PC-9 (cell line): ENCODE results near the gene INTS11. TPM values are rescaled to one million over a fixed set of nuclear protein-coding genes. Genes with fewer than 3 reads are reported as not detected.
A peak's percentile ranks its signal among the peaks of the same experiment; 100 is the strongest.

Experiments
- BruUV-seq: library from RNA; stranded (reverse); fragments of 400-500 nt; replicated peaks from 2 replicates; lab custom pipeline; 2021; lab: Mats Ljungman, UMichigan
- CTCF ChIA-PET: fragments of 300-600 bp; sonication (Branson Sonifier 250); formaldehyde crosslinking; loops from one replicate; lab custom pipeline; 2022; ENCODE audit warnings: antibody characterized with exemption; lab: Charles Lee
- POLR2A ChIA-PET: fragments of 300-600 bp; sonication (Branson Sonifier 250); formaldehyde crosslinking; loops from one replicate; lab custom pipeline; 2022; ENCODE audit warnings: antibody characterized with exemption; ENCODE audit not compliant: unreplicated experiment; lab: Charles Lee
- DNase-seq, 2 experiments: peaks; one replicate each; pipeline versions ENCODE4 v3.0.0 to v3.0.0-alpha.2; 2015 to 2022; ENCODE audit warnings: mixed read lengths in 1 of 2
- H2AFZ ChIP-seq: fragments of 200-600 bp; sonication (generic); 2 replicates; pipeline ENCODE4 v1.8.1; 2017; ENCODE audit warnings: antibody characterized with exemption
- H3F3A ChIP-seq: fragments of 200-600 bp; sonication (generic); 2 replicates; pipeline ENCODE4 v1.8.1; 2017; ENCODE audit warnings: antibody characterized with exemption, mild to moderate bottlenecking, low read depth; ENCODE audit not compliant: insufficient read depth
- H3K27ac ChIP-seq: fragments of 200-600 bp; sonication (generic); 2 replicates; pipeline ENCODE4 v1.6.1; 2016; ENCODE audit warnings: mixed run types
- H3K27me3 ChIP-seq: fragments of 200-600 bp; sonication (generic); 2 replicates; pipeline ENCODE4 v1.6.1; 2016; ENCODE audit warnings: low read depth, mixed run types; ENCODE audit not compliant: insufficient read depth
- H3K36me3 ChIP-seq: fragments of 200-600 bp; sonication (generic); 2 replicates; pipeline ENCODE4 v1.6.1; 2016; ENCODE audit warnings: low read depth, mixed run types
- H3K4me1 ChIP-seq: fragments of 200-600 bp; sonication (generic); replicated peaks from 2 replicates; pipeline ENCODE4 v1.6.1; 2016; ENCODE audit warnings: mixed run types; ENCODE audit not compliant: insufficient read depth
- H3K4me2 ChIP-seq: fragments of 200-600 bp; sonication (generic); 2 replicates; pipeline ENCODE4 v1.6.1; 2017; ENCODE audit warnings: mixed run types
- H3K4me3 ChIP-seq: fragments of 200-600 bp; sonication (generic); 2 replicates; pipeline ENCODE4 v1.6.1; 2016; ENCODE audit warnings: mixed run types
- H3K79me2 ChIP-seq: fragments of 200-600 bp; sonication (generic); 2 replicates; pipeline ENCODE4 v1.6.1; 2017; ENCODE audit warnings: low read depth, mixed run types
- H3K9me2 ChIP-seq: fragments of 200-600 bp; sonication (generic); 2 replicates; pipeline ENCODE4 v1.8.1; 2017; ENCODE audit warnings: mild to moderate bottlenecking; ENCODE audit not compliant: insufficient read depth
- H3K9me3 ChIP-seq: fragments of 200-600 bp; sonication (generic); 2 replicates; pipeline ENCODE4 v1.8.1; 2016; ENCODE audit warnings: low read depth; ENCODE audit not compliant: insufficient read depth
- H4K20me1 ChIP-seq: fragments of 200-600 bp; sonication (generic); 2 replicates; pipeline ENCODE4 v1.8.1; 2017; ENCODE audit not compliant: insufficient read depth
- EZH2 ChIP-seq: fragments of 200-600 bp; sonication (generic); IDR thresholded peaks from 2 replicates; pipeline ENCODE4 v1.8.0; 2017; ENCODE audit warnings: antibody characterized with exemption, low read depth
- intact Hi-C: fragments of 100-400 bp; cut with micrococcal nuclease; formaldehyde crosslinking; loops from one replicate; pipeline ENCODE4 v1.10.0; 2022; ENCODE audit not compliant: unreplicated experiment
- total RNA-seq: library from RNA; stranded (reverse); gene quantifications from 2 replicates; pipeline ENCODE4 v1.2.3, GENCODE V29; 2021
- TF ChIP-seq, protein P1 (sequence below): fragments of 200-600 bp; sonication (generic); conservative IDR thresholded peaks from 2 replicates; pipeline ENCODE4 v1.6.1; 2017; ENCODE audit warnings: mixed run types, antibody characterized with exemption, mild to moderate bottlenecking, moderate library complexity

The INTS11 gene
- total RNA-seq, 1 experiment from 2014 or later: 130 TPM

DNA sequence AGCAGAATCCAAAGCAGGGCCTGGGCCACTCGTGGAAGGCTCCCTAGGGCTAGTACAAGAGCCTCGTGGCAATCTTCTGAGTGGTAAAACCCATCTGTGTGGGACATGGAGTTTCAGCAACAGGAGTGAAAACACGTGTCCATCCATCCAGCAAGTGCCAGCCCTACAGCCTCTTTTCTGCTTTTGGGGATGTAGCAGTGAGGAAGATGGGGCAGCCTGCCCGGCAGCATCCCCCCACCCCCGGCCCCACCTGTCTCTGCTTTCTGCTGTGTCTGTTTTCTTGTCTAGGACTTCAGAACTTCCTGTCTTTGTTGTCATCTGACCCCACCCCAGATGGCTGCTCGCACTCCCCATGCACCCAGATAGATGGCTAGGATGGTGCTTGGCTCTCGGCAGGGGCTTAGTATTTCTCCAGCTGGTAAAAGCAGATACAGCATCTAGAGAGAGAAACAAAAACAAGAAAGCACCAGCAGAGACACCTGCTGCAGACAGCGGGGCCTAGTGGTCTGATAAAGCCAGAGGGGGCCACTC is 1.7 kb upstream of the INTS11 start:
- H3K9me2 ChIP-seq: no peaks in the 10 kb centered on the region

DNA sequence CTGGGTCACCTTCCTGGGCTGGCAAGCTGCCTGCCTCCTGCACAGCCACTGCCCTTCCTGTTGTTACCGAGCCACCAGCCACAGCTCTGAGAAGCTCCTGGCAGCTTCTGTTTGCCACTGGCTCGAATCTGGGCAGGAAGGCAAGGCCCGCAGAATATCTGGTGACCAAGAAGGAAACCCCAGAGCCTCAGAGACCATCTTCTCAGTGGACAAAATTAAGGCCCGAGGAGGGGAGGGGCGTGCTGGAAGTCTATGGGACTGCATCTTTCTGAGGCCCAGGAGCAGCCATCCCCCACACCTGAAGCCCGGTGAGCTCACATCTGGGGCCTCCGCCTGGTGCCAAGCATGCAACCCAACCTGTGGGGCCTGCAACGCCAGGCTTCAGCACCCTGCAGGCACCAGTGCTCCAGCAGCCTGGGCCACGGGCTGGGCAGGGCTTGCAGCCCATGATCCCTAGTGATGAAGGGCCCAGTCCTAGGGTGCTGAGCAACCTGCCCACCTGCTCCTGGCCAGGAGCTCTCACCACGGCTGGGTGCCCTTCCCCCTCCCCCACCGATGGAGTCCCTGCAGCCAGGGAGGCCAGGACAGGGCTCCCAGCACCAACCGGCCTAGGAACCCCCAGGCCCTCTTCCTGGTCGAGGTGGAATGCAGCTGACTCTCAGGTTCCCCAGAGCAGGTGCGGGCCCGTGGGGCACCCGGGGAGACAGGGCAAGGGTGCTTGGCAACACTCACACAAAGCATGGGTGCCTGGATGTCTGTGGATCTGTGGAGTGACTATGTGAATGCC is 1.0 kb upstream of the INTS11 start:
- TF ChIP-seq, protein P1, sequence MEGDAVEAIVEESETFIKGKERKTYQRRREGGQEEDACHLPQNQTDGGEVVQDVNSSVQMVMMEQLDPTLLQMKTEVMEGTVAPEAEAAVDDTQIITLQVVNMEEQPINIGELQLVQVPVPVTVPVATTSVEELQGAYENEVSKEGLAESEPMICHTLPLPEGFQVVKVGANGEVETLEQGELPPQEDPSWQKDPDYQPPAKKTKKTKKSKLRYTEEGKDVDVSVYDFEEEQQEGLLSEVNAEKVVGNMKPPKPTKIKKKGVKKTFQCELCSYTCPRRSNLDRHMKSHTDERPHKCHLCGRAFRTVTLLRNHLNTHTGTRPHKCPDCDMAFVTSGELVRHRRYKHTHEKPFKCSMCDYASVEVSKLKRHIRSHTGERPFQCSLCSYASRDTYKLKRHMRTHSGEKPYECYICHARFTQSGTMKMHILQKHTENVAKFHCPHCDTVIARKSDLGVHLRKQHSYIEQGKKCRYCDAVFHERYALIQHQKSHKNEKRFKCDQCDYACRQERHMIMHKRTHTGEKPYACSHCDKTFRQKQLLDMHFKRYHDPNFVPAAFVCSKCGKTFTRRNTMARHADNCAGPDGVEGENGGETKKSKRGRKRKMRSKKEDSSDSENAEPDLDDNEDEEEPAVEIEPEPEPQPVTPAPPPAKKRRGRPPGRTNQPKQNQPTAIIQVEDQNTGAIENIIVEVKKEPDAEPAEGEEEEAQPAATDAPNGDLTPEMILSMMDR: no peak
- no peak for TF ChIP-seq EZH2
- Histone ChIP-seq H4K20me1 (peaks cover 28% of the 10 kb centered on the region), H3K27me3 (no peaks in the 10 kb centered on the region), H3K9me3 (no peaks in the 10 kb centered on the region), H3K4me2 (peak overlapping the region; percentile 96), H2AFZ (peak overlapping the region; percentile 80; the same call in 1 of the 2 replicates), H3K27ac (peak overlapping the region; percentile 73), H3F3A (peaks cover 36% of the 10 kb centered on the region; the same call in 1 of the 2 replicates), H3K4me3 (peak overlapping the region; percentile 87), H3K79me2 (peaks cover 60% of the 10 kb centered on the region), H3K4me1 (peaks cover 21% of the 10 kb centered on the region), H3K9me2 (no peaks in the 10 kb centered on the region), H3K36me3 (no peaks in the 10 kb centered on the region)
- POLR2A ChIA-PET: interaction anchor here (0.6 kb wide), 1 partner anchor 12 kb away, joined by 3 read pairs; no protein-coding TSS in a partner anchor
- intact Hi-C loops: no loop called here
- CTCF ChIA-PET: no interaction called here
- BruUV-seq: no TSS peak
- DNase-seq: peak; percentile 50 to 61

More for the DNA sequence above, 1.7 kb upstream of the INTS11 start:
- Histone ChIP-seq H3K27ac (no peak overlapping the region), H2AFZ (no peak overlapping the region), H3F3A (peaks cover 41% of the 10 kb centered on the region; the same call in 1 of the 2 replicates), H3K4me3 (peak overlapping the region; percentile 87), H3K9me3 (no peaks in the 10 kb centered on the region), H3K4me1 (peaks cover 27% of the 10 kb centered on the region), H3K79me2 (peaks cover 53% of the 10 kb centered on the region), H4K20me1 (peaks cover 22% of the 10 kb centered on the region), H3K36me3 (no peaks in the 10 kb centered on the region), H3K4me2 (peak overlapping the region; percentile 96), H3K27me3 (no peaks in the 10 kb centered on the region)
- TF ChIP-seq EZH2: no peak
- TF ChIP-seq, protein P1: no peak
- POLR2A ChIA-PET: no interaction called here
- no peak for DNase-seq
- CTCF ChIA-PET: no interaction called here
- BruUV-seq: no TSS peak
- intact Hi-C loops: no loop called here

DNA sequence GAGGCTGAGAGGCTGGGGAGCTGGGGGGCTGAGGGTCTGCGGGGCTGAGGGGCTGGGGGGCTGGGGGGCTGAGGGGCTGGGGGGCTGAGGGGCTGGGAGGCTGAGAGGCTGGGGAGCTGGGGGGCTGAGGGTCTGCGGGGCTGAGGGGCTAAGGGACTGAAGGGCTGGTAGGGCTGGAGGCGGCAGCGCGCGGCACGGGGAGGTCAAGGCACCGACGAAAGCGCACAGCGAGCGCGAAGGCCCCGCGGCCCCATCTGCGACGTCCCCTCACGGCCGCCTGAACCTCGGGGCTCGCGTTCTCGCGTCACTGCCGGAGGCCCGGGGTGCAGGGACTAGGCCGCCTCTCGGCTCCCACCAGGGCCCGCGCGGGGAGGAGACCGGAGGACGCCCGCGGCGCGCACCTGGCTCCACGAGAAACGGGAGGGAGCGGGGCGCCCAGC is 356 bp downstream of the INTS11 start:
- CTCF ChIA-PET: interaction anchor here (0.6 kb wide), 1 partner anchor 295 kb away, joined by 3 read pairs; no protein-coding TSS in a partner anchor
- H3K36me3 ChIP-seq: no peaks in the 10 kb centered on the region

More for the DNA sequence above, 356 bp downstream of the INTS11 start:
- intact Hi-C loops: no loop called here
- Histone ChIP-seq H3K27ac (no peak overlapping the region), H3K4me1 (peaks cover 16% of the 10 kb centered on the region), H3K9me3 (no peaks in the 10 kb centered on the region), H2AFZ (no peak overlapping the region), H3K4me3 (peak overlapping the region; percentile 87), H3K9me2 (no peaks in the 10 kb centered on the region), H4K20me1 (peaks cover 40% of the 10 kb centered on the region), H3K27me3 (no peaks in the 10 kb centered on the region), H3K4me2 (peak overlapping the region; percentile 62), H3K79me2 (peaks cover 71% of the 10 kb centered on the region), H3F3A (peaks cover 34% of the 10 kb centered on the region; the same call in 1 of the 2 replicates)
- no peak for DNase-seq
- POLR2A ChIA-PET: no interaction called here
- TF ChIP-seq, protein P1: no peak
- no peak for TF ChIP-seq EZH2
- BruUV-seq: no TSS peak
